Measurements from ENCODE around the gene TMEM217.
A peak's percentile ranks its signal among the peaks of the same experiment; 100 is the strongest.

Gene TMEM217

GRCh38 chr6:37279366-37280134 is 21.6 kb upstream of the TMEM217 start:
- no peak for DNase-seq

- DNase-seq, result no peak
These were observed 19.1 kb upstream of the TMEM217 start for GRCh38 chr6:37277001-37277409.

- DNase-seq, result no peak
These were observed 17.4 kb upstream of the TMEM217 start for GRCh38 chr6:37275350-37275749.

GRCh38 chr6:37273690-37274089 is 15.7 kb upstream of the TMEM217 start:
- no peak for DNase-seq

- DNase-seq, result no peak
These were observed 15.1 kb upstream of the TMEM217 start for GRCh38 chr6:37272834-37273566.

GRCh38 chr6:37269105-37269504 is 11.2 kb upstream of the TMEM217 start:
- DNase-seq, result no peak

GRCh38 chr6:37265860-37266259 is 7.9 kb upstream of the TMEM217 start:
- DNase-seq, result no peak

- DNase-seq, result no peak
These were observed 7.1 kb upstream of the TMEM217 start for GRCh38 chr6:37265001-37265400.

GRCh38 chr6:37262446-37263026 is 4.6 kb upstream of the TMEM217 start:
- no peak for DNase-seq

- no peak for DNase-seq
These were observed 3.3 kb upstream of the TMEM217 start for GRCh38 chr6:37261198-37261597.

- DNase-seq, result no peak
These were observed 2.5 kb upstream of the TMEM217 start for GRCh38 chr6:37260444-37260843.

- DNase-seq, result no peak
These were observed 2.1 kb upstream of the TMEM217 start for GRCh38 chr6:37260040-37260439.

GRCh38 chr6:37259191-37259590 is 1.2 kb upstream of the TMEM217 start:
- no peak for DNase-seq

GRCh38 chr6:37258405-37259105 is 611 bp upstream of the TMEM217 start:
- no peak for DNase-seq

- no peak for DNase-seq
These were observed 667 bp downstream of the TMEM217 start for GRCh38 chr6:37257320-37257633.

GRCh38 chr6:37256692-37257319 is 1.1 kb downstream of the TMEM217 start:
- DNase-seq, result no peak

GRCh38 chr6:37254881-37255280 is 3.1 kb downstream of the TMEM217 start:
- no peak for DNase-seq

- DNase-seq, result no peak
These were observed 4.4 kb downstream of the TMEM217 start for GRCh38 chr6:37253486-37254007.

GRCh38 chr6:37251211-37251780 is 6.6 kb downstream of the TMEM217 start:
- no peak for DNase-seq

- peak; percentile 100 for DNase-seq
These were observed 13.3 kb downstream of the TMEM217 start for GRCh38 chr6:37244430-37245310.

- DNase-seq, result no peak
These were observed 14.1 kb downstream of the TMEM217 start for GRCh38 chr6:37243816-37244370.
